ENCODE data around the gene AGBL1. TPM values are rescaled to one million over a fixed set of nuclear protein-coding genes. Genes with fewer than 3 reads are reported as not detected.

AGBL1 gene
- polyA plus RNA-seq (2012; ENCODE audit: missing spikeins) = not detected

- TF ChIP-seq TAF1 (IDR thresholded peaks at IDR 0.05; ENCODE audit: borderline replicate concordance, low read depth, low read length) = no peak
- TF ChIP-seq POLR2A (IDR thresholded peaks at IDR 0.05; ENCODE audit: low read depth, low read length) = no peak
- no peak for TF ChIP-seq POLR2AphosphoS5 (IDR thresholded peaks at IDR 0.05; ENCODE audit: low read depth, low read length)
- DNase-seq (ENCODE audit: insufficient read length) (no peak), FAIRE-seq (no peak)
Observed at GRCh38 chr15:86079508-86080266, at the start of gene AGBL1. AGBL1 (plus strand) TSS chr15:86079871.

GRCh38 chr15:86034904-86035303 lies 44.8 kb upstream of the AGBL1 start:
- no peak for FAIRE-seq
- no peak for DNase-seq (ENCODE audit: insufficient read length)
- TF ChIP-seq POLR2AphosphoS5 (IDR thresholded peaks at IDR 0.05; ENCODE audit: low read depth, low read length) (no peak), TAF1 (IDR thresholded peaks at IDR 0.05; ENCODE audit: borderline replicate concordance, low read depth, low read length) (no peak), POLR2A (IDR thresholded peaks at IDR 0.05; ENCODE audit: low read depth, low read length) (no peak)

GRCh38 chr15:86036243-86036642 lies 43.4 kb upstream of the AGBL1 start:
- FAIRE-seq (no peak), DNase-seq (ENCODE audit: insufficient read length) (no peak)
- no peak for TF ChIP-seq POLR2A (IDR thresholded peaks at IDR 0.05; ENCODE audit: low read depth, low read length)
- TF ChIP-seq TAF1 (IDR thresholded peaks at IDR 0.05; ENCODE audit: borderline replicate concordance, low read depth, low read length) = no peak
- no peak for TF ChIP-seq POLR2AphosphoS5 (IDR thresholded peaks at IDR 0.05; ENCODE audit: low read depth, low read length)

DNA sequence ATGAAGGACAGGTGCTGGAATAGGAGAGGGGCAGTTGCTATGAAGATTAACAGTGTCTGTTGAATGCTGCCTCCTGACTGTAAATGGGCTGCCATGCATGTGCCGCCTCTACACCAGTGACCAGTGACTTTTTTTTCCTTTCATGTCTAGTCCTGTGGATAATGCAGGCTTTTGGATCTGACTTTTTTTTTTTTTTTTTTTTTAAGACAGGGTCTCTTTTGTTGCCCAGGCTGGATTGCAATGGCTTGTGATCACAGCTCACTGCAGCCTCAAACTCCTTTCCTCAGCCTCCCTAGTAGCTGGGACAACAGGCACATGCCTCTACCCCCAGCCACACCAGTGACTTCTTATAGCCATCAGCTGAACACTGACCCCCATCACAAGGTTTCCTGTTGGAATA lies 41.2 kb upstream of the AGBL1 start:
- no peak for DNase-seq (ENCODE audit: insufficient read length)
- TF ChIP-seq POLR2A (IDR thresholded peaks at IDR 0.05; ENCODE audit: low read depth, low read length) (no peak), POLR2AphosphoS5 (IDR thresholded peaks at IDR 0.05; ENCODE audit: low read depth, low read length) (no peak), TAF1 (IDR thresholded peaks at IDR 0.05; ENCODE audit: borderline replicate concordance, low read depth, low read length) (no peak)
- no peak for FAIRE-seq

- no peak for FAIRE-seq
- TF ChIP-seq POLR2AphosphoS5 (IDR thresholded peaks at IDR 0.05; ENCODE audit: low read depth, low read length) (no peak), POLR2A (IDR thresholded peaks at IDR 0.05; ENCODE audit: low read depth, low read length) (no peak), TAF1 (IDR thresholded peaks at IDR 0.05; ENCODE audit: borderline replicate concordance, low read depth, low read length) (no peak)
- DNase-seq (ENCODE audit: insufficient read length) = no peak
Observed at GRCh38 chr15:86040356-86041033, 39.2 kb upstream of the AGBL1 start.

DNA sequence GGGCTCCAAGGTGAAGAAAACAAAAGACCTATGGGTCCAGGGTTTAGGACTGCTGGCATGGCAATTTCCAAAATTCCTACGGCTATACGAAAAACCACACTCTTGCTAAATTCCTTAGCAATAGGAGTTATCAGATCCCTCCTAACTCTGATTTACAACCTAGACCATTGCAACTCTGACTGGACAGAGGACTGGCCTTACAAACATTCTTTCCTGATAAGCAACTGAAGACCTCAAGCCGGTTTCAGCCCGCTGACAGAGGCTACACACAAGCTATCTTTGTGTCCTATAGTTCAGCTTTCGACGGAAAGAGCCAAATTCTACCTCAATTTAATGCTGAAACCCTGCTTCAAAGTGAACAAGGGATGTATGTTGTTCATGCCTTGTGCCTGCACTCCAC lies 38.3 kb upstream of the AGBL1 start:
- no peak for TF ChIP-seq POLR2AphosphoS5 (IDR thresholded peaks at IDR 0.05; ENCODE audit: low read depth, low read length)
- TF ChIP-seq POLR2A (IDR thresholded peaks at IDR 0.05; ENCODE audit: low read depth, low read length) = no peak
- no peak for TF ChIP-seq TAF1 (IDR thresholded peaks at IDR 0.05; ENCODE audit: borderline replicate concordance, low read depth, low read length)
- DNase-seq (ENCODE audit: insufficient read length) (no peak), FAIRE-seq (no peak)

DNA sequence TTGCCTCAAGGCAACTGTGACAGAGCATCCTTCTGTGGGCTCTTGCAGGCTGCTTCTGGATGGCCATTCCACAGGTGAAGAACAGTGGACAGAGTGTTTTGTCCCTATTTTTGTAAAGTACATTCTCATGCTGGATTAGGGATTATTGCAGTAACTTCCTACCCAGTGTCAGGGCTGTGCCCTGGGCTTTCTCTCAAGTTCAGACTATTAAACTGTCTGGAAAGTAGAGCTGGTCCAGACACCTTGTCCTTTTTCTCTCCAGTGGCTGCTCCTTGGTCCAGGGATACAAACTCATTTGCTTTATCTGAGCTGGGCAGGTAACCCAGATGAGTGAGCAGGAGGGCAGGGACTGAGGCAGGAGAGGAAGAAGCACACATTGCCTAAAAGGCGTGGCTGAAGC lies 37.4 kb upstream of the AGBL1 start:
- no peak for TF ChIP-seq POLR2A (IDR thresholded peaks at IDR 0.05; ENCODE audit: low read depth, low read length)
- no peak for TF ChIP-seq POLR2AphosphoS5 (IDR thresholded peaks at IDR 0.05; ENCODE audit: low read depth, low read length)
- no peak for TF ChIP-seq TAF1 (IDR thresholded peaks at IDR 0.05; ENCODE audit: borderline replicate concordance, low read depth, low read length)
- FAIRE-seq = no peak

DNA sequence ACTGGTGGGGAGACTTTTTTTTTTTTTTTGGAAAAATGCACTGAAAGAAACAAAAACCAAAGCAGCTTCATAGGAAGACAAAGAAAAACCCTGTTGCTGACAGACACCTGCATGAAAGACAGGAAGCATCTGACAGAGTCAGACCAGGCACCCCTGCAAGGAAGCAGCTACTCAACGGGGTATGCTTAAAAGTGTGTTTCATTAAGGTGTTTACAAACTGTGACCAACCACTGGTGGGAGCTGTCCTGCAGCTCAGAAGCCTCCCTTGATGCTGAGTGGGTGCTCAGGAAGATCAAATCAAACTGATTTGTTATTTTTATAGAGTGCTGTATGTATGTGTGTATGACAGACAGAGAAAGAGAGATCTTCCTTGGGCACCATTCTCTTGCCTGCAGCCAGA lies 34.7 kb upstream of the AGBL1 start:
- no peak for TF ChIP-seq POLR2AphosphoS5 (IDR thresholded peaks at IDR 0.05; ENCODE audit: low read depth, low read length)
- no peak for TF ChIP-seq POLR2A (IDR thresholded peaks at IDR 0.05; ENCODE audit: low read depth, low read length)
- no peak for TF ChIP-seq TAF1 (IDR thresholded peaks at IDR 0.05; ENCODE audit: borderline replicate concordance, low read depth, low read length)
- no peak for DNase-seq (ENCODE audit: insufficient read length)
- no peak for FAIRE-seq

More for the DNA sequence above, 37.4 kb upstream of the AGBL1 start:
- no peak for DNase-seq (ENCODE audit: insufficient read length)

- TF ChIP-seq TAF1 (IDR thresholded peaks at IDR 0.05; ENCODE audit: borderline replicate concordance, low read depth, low read length) = no peak
- TF ChIP-seq POLR2AphosphoS5 (IDR thresholded peaks at IDR 0.05; ENCODE audit: low read depth, low read length) = no peak
- TF ChIP-seq POLR2A (IDR thresholded peaks at IDR 0.05; ENCODE audit: low read depth, low read length) = no peak
- DNase-seq (ENCODE audit: insufficient read length) (no peak), FAIRE-seq (no peak)
Observed at GRCh38 chr15:86054338-86054737, 25.3 kb upstream of the AGBL1 start.

DNA sequence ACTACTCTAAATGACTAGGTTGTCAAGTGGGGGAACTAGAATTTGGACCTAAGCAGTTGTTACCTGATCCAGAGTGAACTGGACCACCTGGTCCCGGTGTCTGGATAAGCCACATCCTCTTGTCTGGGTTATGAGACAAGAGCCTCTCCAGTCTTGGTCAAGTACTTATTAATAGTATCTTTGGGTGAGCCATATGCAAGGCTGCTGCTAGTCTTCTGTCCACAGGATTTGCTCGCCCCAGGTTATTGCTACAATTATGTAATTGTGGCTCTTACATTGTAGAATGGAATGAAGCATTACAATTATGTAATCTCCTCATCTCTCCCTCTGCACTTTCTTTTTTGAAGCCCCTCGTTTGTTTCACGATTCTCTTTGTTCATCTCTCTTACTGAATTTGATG lies 24.0 kb upstream of the AGBL1 start:
- no peak for DNase-seq (ENCODE audit: insufficient read length)
- no peak for FAIRE-seq
- TF ChIP-seq POLR2AphosphoS5 (IDR thresholded peaks at IDR 0.05; ENCODE audit: low read depth, low read length) = no peak
- no peak for TF ChIP-seq TAF1 (IDR thresholded peaks at IDR 0.05; ENCODE audit: borderline replicate concordance, low read depth, low read length)
- TF ChIP-seq POLR2A (IDR thresholded peaks at IDR 0.05; ENCODE audit: low read depth, low read length) = no peak

- no peak for DNase-seq (ENCODE audit: insufficient read length)
- no peak for TF ChIP-seq POLR2A (IDR thresholded peaks at IDR 0.05; ENCODE audit: low read depth, low read length)
- TF ChIP-seq TAF1 (IDR thresholded peaks at IDR 0.05; ENCODE audit: borderline replicate concordance, low read depth, low read length) = no peak
- TF ChIP-seq POLR2AphosphoS5 (IDR thresholded peaks at IDR 0.05; ENCODE audit: low read depth, low read length) = no peak
- no peak for FAIRE-seq
Observed at GRCh38 chr15:86059851-86060250, 19.8 kb upstream of the AGBL1 start.

- no peak for FAIRE-seq
- DNase-seq (ENCODE audit: insufficient read length) = no peak
- no peak for TF ChIP-seq POLR2A (IDR thresholded peaks at IDR 0.05; ENCODE audit: low read depth, low read length)
Observed at GRCh38 chr15:86060674-86061073, 19.0 kb upstream of the AGBL1 start.

Data from GM12892 (cell line).